ENCODE results near the gene NHS. TPM values are rescaled to one million over a fixed set of nuclear protein-coding genes. Genes with fewer than 3 reads are reported as not detected.

NHS gene
- total RNA-seq, 4 donors from 2014 or later: 13.2 to 39.0 (median 31.5) TPM

GRCh38 chrX:17537723-17538243 is 162.8 kb downstream of the NHS start:
- WGBS, 2 donors: 71 to 84% methylated on average over 6 to 10 of the region's 10 CpGs
- DNase-seq (ENCODE audit: low spot score in 2 of 2): no peak
- Histone ChIP-seq H3K4me1 (no peaks in the 10 kb centered on the region), H3K27me3 (no peaks in the 10 kb centered on the region), H3K27ac (no peak overlapping the region), H3K9me3 (no peaks in the 10 kb centered on the region), H3K4me3 (no peak overlapping the region), H3K36me3 (no peaks in the 10 kb centered on the region)
- TF ChIP-seq EP300 (IDR thresholded peaks at IDR 0.05) (no peak), POLR2A (IDR thresholded peaks at IDR 0.05) (no peak), CTCF (IDR thresholded peaks at IDR 0.05) (no peak)

GRCh38 chrX:17542123-17542522 is 167.1 kb downstream of the NHS start:
- Histone ChIP-seq H3K27me3 (no peaks in the 10 kb centered on the region), H3K36me3 (no peaks in the 10 kb centered on the region), H3K4me3 (no peak overlapping the region), H3K4me1 (no peaks in the 10 kb centered on the region), H3K27ac (no peak overlapping the region), H3K9me3 (no peaks in the 10 kb centered on the region)
- DNase-seq (ENCODE audit: low spot score in 2 of 2): no peak
- 30 to 53% methylated on average over 2 to 3 of the region's 3 CpGs for WGBS, 2 donors
- TF ChIP-seq CTCF (IDR thresholded peaks at IDR 0.05): no peak
- TF ChIP-seq EP300 (IDR thresholded peaks at IDR 0.05): no peak
- no peak for TF ChIP-seq POLR2A (IDR thresholded peaks at IDR 0.05)

- 83% methylated on average over 2 of the region's 2 CpGs; no CpG with 5 or more reads in 1 of the 2 donors for WGBS, 2 donors
- no peak overlapping the region for H3K4me3 ChIP-seq
- DNase-seq (ENCODE audit: low spot score in 2 of 2): no peak
- peaks cover 0 to 4% (median 0%) of the 10 kb centered on the region in 4 donors for H3K4me1 ChIP-seq
- H3K36me3 ChIP-seq: no peaks in the 10 kb centered on the region
- H3K27me3 ChIP-seq: no peaks in the 10 kb centered on the region
- TF ChIP-seq POLR2A (IDR thresholded peaks at IDR 0.05) (no peak), CTCF (IDR thresholded peaks at IDR 0.05) (no peak), EP300 (IDR thresholded peaks at IDR 0.05) (no peak)
- no peaks in the 10 kb centered on the region for H3K9me3 ChIP-seq
- no peak overlapping the region for H3K27ac ChIP-seq
Measured at GRCh38 chrX:17544821-17545220, 169.8 kb downstream of the NHS start.

GRCh38 chrX:17546356-17546755 is 171.4 kb downstream of the NHS start:
- TF ChIP-seq POLR2A (IDR thresholded peaks at IDR 0.05) (no peak), EP300 (IDR thresholded peaks at IDR 0.05) (no peak), CTCF (IDR thresholded peaks at IDR 0.05) (no peak)
- no peak for DNase-seq (ENCODE audit: low spot score in 2 of 2)
- WGBS, 2 donors: 58 to 78% methylated on average over 2 of the region's 2 CpGs

GRCh38 chrX:17547658-17548057 is 172.7 kb downstream of the NHS start:
- peak in 1 of 2 donors; percentile 19 for DNase-seq (ENCODE audit: low spot score in 2 of 2)
- Histone ChIP-seq H3K27me3 (no peaks in the 10 kb centered on the region), H3K9me3 (no peaks in the 10 kb centered on the region), H3K4me1 (peaks cover 0 to 4% (median 0%) of the 10 kb centered on the region in 4 donors), H3K4me3 (no peak overlapping the region), H3K27ac (no peak overlapping the region), H3K36me3 (no peaks in the 10 kb centered on the region)
- 37 to 45% methylated on average over 2 of the region's 2 CpGs for WGBS, 2 donors
- TF ChIP-seq EP300 (IDR thresholded peaks at IDR 0.05) (no peak), POLR2A (IDR thresholded peaks at IDR 0.05) (no peak), CTCF (IDR thresholded peaks at IDR 0.05) (no peak)

More at GRCh38 chrX:17546356-17546755, 171.4 kb downstream of the NHS start:
- Histone ChIP-seq H3K36me3 (no peaks in the 10 kb centered on the region), H3K9me3 (no peaks in the 10 kb centered on the region), H3K4me1 (peaks cover 0 to 4% (median 0%) of the 10 kb centered on the region in 4 donors), H3K4me3 (no peak overlapping the region), H3K27me3 (no peaks in the 10 kb centered on the region), H3K27ac (no peak overlapping the region)
